ENCODE data around the gene RAI14. TPM values are rescaled to one million over a fixed set of nuclear protein-coding genes. Genes with fewer than 3 reads are reported as not detected.

The RAI14 gene
- total and polyA plus RNA-seq, 11 donors, result 1.7 to 34.3 (median 10.7) TPM

GRCh38 chr5:34818717-34819116 is 162.6 kb downstream of the RAI14 start:
- no peaks in the 10 kb centered on the region for H3K9me3 ChIP-seq
- TF ChIP-seq, protein P1, sequence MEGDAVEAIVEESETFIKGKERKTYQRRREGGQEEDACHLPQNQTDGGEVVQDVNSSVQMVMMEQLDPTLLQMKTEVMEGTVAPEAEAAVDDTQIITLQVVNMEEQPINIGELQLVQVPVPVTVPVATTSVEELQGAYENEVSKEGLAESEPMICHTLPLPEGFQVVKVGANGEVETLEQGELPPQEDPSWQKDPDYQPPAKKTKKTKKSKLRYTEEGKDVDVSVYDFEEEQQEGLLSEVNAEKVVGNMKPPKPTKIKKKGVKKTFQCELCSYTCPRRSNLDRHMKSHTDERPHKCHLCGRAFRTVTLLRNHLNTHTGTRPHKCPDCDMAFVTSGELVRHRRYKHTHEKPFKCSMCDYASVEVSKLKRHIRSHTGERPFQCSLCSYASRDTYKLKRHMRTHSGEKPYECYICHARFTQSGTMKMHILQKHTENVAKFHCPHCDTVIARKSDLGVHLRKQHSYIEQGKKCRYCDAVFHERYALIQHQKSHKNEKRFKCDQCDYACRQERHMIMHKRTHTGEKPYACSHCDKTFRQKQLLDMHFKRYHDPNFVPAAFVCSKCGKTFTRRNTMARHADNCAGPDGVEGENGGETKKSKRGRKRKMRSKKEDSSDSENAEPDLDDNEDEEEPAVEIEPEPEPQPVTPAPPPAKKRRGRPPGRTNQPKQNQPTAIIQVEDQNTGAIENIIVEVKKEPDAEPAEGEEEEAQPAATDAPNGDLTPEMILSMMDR (IDR thresholded peaks at IDR 0.05), result no peak
- no peak for TF ChIP-seq POLR2A (IDR thresholded peaks at IDR 0.05)
- ATAC-seq (no peak), DNase-seq (no peak)
- intact Hi-C loops (cut with DNase I), result no loop called here
- WGBS, 4 donors, result 84 to 96% (median 93%) methylated on average over 3 of the region's 3 CpGs
- no peak overlapping the region for H3K27ac ChIP-seq
- H3K27me3 ChIP-seq, result no peaks in the 10 kb centered on the region
- no peaks in the 10 kb centered on the region for H3K4me1 ChIP-seq
- H3K36me3 ChIP-seq, result peaks cover 0 to 59% (median 24%) of the 10 kb centered on the region in 9 donors
- H3K4me3 ChIP-seq, result no peak overlapping the region

DNA sequence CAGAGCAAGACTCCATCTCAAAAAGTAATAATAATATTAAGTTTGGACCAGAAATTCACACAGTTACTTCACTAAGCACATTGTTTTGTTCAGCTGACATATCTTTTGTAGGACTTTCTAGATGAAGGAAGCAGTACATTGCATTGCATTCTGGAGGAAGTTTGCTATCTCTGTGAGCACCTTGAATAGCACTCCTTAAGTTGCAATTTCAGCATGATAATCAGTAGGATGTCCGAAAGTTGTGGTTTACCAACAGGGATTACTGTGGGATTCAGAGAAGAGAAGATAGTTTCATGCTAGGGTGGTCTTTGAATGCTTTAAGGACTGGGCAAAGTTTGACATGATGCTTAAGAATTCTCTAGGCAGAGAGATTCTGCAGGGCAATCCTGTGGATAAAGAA is 164.5 kb downstream of the RAI14 start:
- ATAC-seq (no peak), DNase-seq (no peak)
- H3K36me3 ChIP-seq, result peaks cover 0 to 61% (median 18%) of the 10 kb centered on the region in 9 donors
- H3K4me1 ChIP-seq, result no peaks in the 10 kb centered on the region
- WGBS, 4 donors, result 89 to 98% (median 96%) methylated on average over 1 of the region's 1 CpG
- TF ChIP-seq, protein P1 (IDR thresholded peaks at IDR 0.05), result no peak
- TF ChIP-seq POLR2A (IDR thresholded peaks at IDR 0.05), result no peak
- no peak overlapping the region for H3K27ac ChIP-seq
- no peaks in the 10 kb centered on the region for H3K9me3 ChIP-seq
- no peaks in the 10 kb centered on the region for H3K27me3 ChIP-seq
- no peak overlapping the region for H3K4me3 ChIP-seq
- intact Hi-C loops (cut with DNase I), result no loop called here

- ATAC-seq (no peak), DNase-seq (no peak)
- WGBS, 4 donors, result 93 to 96% (median 94%) methylated on average over 8 of the region's 8 CpGs
- TF ChIP-seq, protein P1 (IDR thresholded peaks at IDR 0.05), result no peak
- TF ChIP-seq POLR2A (IDR thresholded peaks at IDR 0.05), result no peak
- Histone ChIP-seq H3K4me3 (no peak overlapping the region), H3K9me3 (no peaks in the 10 kb centered on the region), H3K4me1 (no peaks in the 10 kb centered on the region), H3K27ac (no peak overlapping the region), H3K36me3 (peaks cover 0 to 73% (median 35%) of the 10 kb centered on the region in 9 donors), H3K27me3 (no peaks in the 10 kb centered on the region)
- intact Hi-C loops (cut with DNase I), result no loop called here
These were observed 167.0 kb downstream of the RAI14 start for GRCh38 chr5:34822956-34823715.

- ATAC-seq, result peak in 2 of 4 donors; percentile 9 to 22
- H3K27me3 ChIP-seq, result no peaks in the 10 kb centered on the region
- H3K4me1 ChIP-seq, result peaks cover 0 to 11% (median 0%) of the 10 kb centered on the region in 12 donors
- peaks cover 0 to 78% (median 29%) of the 10 kb centered on the region in 9 donors for H3K36me3 ChIP-seq
- peak in 2 of 5 donors; percentile 21 to 33 for DNase-seq
- TF ChIP-seq, protein P1 (IDR thresholded peaks at IDR 0.05), result no peak
- no peak for TF ChIP-seq POLR2A (IDR thresholded peaks at IDR 0.05)
- 54 to 72% (median 64%) methylated on average over 6 of the region's 6 CpGs for WGBS, 4 donors
- intact Hi-C loops (cut with DNase I), result no loop called here
- H3K27ac ChIP-seq, result no peak overlapping the region
- H3K9me3 ChIP-seq, result no peaks in the 10 kb centered on the region
- no peak overlapping the region for H3K4me3 ChIP-seq
These were observed 170.2 kb downstream of the RAI14 start for GRCh38 chr5:34826347-34826746.

All from heart left ventricle (tissue), 16 donors.